ENCODE data around the gene C10orf67.

- TF ChIP-seq CTCF (IDR thresholded peaks at IDR 0.05; ENCODE audit: borderline replicate concordance, extremely low read depth, low read length, poor library complexity, severe bottlenecking) (no peak), EZH2 (IDR thresholded peaks at IDR 0.05; ENCODE audit: borderline replicate concordance, low read depth, low read length, severe bottlenecking) (no peak)
Measured at GRCh38 chr10:23379686-23380085, 35.1 kb upstream of the C10orf67 start.
